Measurements from ENCODE around the gene KLHL30.

GRCh38 chr2:238170386-238171071, 32.1 kb downstream of the KLHL30 start:
- TF ChIP-seq POLR2AphosphoS5 (IDR thresholded peaks at IDR 0.05) (no peak), CTCF (IDR thresholded peaks at IDR 0.05) (no peak), POLR2A (IDR thresholded peaks at IDR 0.05) (no peak)

All from transverse colon (tissue), 4 donors.